ENCODE measurements around the gene PITPNM3.

PITPNM3 gene

DNA sequence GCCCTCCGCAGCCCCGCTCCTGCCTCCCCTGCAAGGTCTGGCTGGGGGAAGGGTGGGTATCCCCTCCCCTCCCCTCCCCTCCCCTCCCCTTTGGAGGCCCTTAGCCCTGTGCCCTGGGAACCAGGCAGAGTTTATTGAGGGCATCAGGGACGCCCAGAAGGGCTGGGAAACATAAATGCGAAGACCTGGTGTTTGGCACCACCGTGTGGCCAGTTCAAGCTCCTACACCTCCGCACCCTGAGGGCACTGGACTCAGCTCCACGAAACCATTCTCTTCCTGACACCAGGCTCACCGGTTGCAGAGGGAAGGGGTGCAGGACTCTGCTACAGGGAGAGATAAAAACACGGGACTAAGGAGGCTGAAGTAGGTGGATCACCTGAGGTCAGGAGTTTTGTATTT lies 120.4 kb downstream of the PITPNM3 start:
- DNase-seq = peak; percentile 51

DNA sequence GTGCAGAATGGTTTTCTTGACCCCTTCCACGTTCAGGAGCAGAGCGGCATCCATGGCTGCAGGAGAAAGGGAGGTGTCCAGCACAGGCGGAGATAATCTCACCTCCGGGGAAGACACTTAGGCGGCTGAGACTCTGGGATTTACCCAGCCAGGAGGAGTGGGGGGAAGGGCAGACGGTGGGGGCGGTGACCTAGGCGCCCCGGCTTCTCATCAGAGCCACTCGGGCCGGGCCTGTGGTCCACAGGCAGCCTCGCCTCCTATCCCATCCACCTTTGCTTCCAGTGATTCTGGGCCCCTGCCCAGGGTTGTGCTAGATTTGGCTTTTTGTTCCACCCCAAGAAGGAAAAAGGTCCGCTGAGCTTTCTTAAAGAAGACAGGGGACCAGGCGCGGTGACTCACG lies 121.3 kb downstream of the PITPNM3 start, which contains the start of gene AIPL1:
AIPL1 (minus strand) TSS at position 71 of the 400 bp plus-strand sequence; CDS start at position 54, 17 bp downstream.
- no peak for DNase-seq

DNA sequence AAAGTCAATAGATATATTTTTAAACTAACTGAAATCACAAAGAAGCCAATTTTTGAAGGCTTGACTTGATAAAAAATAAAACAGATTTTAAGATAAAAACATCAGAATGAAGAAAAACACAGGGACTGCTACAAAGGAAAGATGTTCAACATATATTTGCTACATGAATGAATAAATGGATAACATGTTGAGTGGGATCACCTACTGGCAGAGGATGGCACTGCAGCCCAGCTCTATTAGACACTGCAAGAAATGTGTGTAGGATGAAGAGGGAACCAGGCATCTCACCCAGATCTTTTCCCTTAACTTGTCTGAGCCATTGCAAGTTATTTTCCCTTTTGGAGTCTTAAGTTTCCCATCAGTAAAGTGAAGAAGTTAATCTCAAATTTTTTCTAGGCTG lies 125.6 kb downstream of the PITPNM3 start:
- no peak for DNase-seq

DNA sequence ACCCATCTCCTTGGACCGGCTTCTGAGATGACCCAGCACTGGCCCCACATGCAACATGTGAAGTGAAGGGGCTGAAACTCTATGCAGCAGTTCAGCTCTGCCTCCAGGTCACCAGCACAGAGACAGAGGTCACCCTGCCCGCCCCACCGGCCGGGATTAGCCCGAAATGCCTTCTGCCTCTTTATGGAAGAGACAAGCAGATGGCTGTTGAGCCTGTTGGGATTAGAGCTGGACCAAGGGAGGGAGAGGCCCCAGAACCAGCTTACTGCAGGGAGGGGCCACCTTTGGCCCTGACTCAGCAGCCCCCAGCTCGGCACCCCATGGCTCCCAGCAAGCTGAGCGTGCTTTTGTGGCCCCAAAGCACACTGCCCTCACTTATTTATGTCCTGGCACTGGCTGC lies 127.1 kb downstream of the PITPNM3 start:
- no peak for DNase-seq

DNA sequence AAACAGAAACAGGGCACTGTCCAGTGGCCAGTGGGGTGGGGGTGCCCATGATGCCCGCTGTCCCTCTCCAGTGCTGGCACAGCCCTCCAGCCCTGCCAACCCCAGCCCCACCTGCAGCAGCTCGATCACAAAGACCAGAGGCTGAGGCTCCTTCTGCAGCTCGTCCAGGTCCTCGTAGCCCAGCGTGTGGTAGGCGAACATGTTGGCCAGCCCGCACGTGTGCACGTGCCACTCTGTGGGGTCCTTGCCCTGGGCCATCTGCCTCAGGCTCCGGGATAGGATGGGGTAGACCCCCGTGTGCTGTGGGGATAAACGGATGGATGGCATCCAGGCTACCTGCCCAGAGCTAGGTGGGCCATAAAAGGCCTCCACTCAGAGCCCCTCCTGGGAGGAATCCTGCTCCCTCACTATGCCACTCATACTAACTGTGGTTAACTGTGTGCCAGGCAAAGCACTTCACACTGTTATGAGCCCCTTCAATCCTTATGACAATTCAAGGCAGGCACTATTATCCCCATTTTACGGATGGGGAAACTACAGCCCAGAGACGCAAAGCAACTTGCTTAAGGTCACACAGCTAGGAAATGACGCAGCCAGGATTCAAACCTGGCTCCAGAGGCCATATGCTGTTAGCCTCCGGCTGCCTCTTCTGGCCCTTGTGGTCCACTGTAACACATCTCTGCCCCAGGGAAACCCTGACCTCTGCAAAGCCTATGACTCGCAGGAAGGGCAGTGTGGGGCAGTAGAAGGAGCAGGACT lies 128.0 kb downstream of the PITPNM3 start:
- DNase-seq = no peak

DNA sequence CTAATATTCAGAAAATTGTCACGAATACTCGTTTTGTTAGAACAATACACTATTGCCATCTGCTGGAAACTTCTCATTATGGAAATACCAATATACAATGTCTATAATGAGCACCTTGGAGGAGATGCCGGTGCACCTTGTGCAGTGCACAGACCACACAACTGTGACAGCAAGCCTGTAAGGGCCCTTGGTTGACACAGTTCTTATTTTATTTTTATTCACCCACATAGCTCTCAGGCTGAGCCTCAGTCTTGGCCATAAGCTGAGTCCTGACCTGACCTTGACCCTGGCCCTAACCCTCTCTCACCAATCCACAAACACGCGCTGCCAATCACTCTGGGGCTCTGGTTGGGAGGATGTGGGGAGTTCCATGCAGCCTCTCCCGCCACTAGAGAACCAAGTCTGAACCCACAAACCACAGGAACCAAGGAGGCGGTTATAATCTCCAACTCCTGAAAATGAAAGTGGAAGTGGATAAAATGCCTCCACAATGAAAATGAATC lies 129.0 kb downstream of the PITPNM3 start:
- DNase-seq = no peak

DNA sequence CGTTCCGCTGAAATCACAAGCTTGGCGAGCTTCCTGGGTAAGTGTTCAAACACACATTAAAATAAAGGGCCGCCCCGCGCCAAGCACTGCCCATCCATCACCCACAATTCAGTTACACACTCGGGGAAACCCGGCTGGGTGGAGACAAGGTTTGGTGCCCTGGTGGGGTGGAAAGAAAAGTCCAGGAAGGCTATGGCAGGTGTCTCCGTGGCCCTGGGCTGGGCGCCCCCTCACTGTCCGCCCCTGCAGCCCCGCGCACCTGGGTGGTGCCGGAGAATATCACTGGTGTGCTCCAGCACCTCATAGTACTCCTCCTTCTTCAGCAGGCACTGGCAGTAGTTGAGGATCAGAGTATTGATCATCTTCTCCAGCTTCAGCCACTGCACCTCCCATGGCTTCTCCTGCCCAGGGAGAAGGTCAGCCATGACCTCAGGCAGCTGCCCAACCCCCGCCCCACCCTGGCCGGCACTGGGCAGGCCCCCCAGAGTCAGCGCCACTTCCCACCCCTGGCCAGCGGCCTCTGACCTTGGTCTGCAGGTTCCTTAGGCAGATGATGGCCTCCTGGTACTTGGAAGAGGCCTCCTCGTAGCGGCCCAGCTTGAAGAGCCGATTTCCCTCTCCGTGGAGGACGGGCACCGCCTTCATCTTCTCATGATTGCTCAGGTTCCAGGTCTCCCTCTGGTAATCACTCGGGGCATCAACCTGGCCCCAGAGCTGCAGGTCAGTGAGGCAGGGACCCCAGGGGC lies 129.8 kb downstream of the PITPNM3 start:
- DNase-seq = no peak

DNA sequence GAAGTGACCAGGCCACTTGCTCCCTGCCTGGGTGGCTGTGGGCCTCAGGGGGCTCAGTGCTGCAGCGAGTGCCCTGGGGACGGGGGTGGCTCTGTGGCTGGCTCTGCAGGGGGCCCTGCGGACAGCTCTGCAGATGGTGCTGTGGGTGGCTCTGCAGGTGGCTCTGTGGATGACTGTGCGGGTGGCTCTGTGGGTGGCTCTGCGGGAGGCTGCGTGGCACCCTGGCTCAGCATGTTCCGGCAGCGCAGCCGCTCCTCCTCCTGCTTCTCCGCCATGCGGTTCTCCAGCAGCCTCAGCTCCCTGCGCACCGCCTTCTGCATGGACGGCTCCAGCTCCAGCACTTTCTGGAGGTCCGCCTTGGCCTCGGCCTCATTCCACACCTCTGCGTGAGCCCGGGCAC lies 130.9 kb downstream of the PITPNM3 start:
- no peak for DNase-seq

DNA sequence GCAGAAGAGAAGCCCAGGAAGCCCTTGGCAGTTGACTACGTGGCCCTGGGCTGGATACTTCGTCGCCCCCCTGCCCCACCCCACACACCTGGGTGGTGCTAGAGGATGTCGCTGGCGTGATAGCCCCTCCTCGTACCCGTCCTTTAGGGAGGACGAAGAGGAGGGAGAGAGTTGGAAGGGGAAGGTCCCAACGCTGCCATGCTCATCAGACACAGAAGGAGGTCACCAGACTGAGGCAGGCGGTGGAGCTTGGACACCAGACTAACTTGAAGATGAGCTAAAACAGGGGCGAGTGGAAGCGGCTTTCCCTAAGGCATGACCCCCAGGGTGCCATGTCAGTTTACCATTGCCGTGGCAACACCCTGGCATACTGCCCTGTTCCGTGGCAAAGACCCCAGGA lies 132.4 kb downstream of the PITPNM3 start:
- DNase-seq = no peak

DNA sequence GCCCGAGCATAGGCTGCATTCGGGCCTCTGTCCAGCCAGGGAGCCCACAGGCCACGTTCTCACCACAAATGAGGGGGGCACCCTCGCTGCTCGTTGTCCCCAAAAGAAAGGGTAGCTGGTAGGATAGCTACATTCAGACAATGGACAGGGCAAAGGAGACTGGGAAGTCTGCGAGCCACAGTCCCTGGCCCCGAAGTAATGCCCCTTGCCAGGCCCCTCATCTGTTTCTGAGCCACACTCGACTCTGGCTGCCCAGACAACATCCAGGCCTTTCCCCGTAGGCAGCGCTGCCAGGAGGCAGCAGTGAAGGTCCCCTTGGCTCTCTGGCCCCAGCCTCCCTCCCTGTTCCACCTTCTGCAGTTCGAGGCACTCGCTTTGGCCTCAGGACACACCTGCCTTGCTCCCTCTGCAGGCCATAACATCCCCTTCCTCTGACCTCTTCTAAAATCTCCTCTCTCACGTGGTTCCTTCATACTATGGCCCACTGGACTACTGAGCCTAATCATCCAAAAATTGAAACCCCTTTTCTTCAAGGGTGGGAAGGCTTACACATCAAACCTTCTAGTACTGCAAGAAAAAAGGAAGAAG lies 133.6 kb downstream of the PITPNM3 start:
- DNase-seq = no peak

DNA sequence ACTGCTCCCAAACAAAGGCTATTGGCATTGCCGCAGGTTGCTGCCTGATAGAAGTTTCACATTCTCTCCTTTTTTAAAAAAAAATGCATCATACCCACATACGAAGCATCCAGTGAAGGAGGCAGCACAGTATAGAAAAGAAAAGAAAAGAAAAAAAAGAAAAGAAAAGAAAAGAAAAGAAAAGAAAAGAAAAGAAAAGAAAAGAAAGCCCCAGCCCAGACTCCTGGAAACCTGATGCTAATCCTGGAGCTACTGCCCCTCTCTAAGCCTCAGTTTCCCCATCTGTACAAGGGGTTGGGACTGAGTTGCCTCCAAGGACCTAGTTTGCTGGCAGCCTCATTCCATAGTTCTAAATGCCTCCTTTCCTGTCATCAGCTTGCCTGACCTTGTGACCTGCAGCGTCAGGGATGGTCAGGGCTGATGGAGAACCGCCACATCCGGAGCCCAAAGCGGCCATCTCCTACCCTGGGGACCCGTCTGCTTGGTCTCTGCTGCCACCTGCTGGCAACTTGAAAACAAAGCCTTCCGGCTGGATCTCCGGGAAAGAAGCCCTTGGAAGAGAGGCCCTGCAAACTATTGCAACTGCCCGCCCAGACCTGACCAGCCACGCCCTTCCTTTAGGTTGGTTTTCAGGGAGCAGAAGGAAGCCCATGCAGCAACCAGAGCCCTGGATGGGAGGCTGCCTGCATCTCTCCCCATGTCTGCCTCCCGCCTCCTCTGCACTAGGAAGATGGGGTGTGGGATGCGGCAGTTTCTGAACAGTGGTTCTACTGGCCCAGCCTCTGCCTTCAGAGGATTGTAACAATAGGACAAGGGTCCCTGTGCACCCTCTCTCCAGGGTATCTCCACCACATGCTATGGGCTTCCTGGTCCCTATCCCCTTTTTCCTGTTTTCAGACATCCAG lies 134.4 kb downstream of the PITPNM3 start:
- peak; percentile 73 for DNase-seq

DNA sequence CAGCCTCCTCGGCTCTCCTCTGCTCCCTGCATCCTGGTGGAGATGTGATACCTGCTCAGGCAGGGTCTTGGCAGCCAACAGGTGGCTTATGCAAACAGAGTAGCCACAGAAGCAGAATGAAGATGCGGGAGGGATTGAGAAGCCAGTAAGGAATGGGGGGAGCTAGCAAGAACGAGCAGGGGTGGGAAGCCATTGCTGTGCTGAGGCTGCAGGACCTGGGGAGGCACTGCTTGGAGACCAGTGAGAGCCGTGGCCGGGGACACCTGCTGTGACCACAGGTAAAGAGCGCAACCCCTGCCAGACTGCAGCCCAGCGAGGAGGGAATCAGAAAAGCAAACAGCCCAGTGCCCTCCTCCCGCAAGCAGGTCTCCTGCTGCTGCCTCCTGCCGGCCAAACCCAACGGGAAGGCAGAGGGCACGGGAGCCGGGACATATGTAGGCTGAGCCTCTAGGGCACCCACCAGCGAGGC lies 136.1 kb downstream of the PITPNM3 start:
- DNase-seq = peak; percentile 28

DNA sequence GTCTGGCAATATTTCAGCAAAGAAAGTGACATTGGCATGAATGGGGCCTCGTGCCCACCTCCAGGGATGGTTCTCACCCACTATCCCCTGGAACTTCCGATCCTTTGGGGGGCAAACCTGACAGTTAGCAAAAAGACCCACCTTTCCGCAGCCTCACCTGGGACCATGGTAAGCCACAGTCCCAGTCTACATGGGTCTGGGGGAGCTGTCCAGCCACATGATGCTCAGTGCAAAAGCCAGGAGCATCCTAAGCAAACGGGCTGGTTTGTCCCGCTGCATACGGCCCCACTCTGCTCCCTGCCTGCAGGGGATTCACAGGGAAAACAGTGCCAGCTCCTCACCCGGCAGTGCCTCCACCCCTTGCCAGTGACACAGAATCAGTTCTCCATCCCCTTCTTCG lies 140.7 kb downstream of the PITPNM3 start:
- no peak for DNase-seq

DNA sequence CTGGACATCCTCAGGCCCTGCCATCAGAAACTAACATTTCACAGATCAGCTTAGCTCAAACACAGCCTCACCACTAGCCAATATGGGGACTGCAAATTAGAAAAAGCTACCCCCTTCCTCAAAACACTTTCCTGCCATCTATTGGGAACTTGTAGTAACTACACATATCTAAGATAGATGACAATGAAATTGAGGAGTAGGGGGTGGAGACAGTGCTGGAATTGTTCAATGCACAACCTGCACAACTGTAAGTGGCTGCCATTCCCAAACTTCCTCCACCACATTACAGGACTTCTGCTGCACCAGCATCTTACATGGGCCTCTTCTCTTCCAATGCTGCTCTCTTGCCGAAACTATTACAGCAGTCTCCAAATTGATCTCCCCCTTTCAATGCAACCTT lies 143.3 kb downstream of the PITPNM3 start:
- DNase-seq = no peak

DNA sequence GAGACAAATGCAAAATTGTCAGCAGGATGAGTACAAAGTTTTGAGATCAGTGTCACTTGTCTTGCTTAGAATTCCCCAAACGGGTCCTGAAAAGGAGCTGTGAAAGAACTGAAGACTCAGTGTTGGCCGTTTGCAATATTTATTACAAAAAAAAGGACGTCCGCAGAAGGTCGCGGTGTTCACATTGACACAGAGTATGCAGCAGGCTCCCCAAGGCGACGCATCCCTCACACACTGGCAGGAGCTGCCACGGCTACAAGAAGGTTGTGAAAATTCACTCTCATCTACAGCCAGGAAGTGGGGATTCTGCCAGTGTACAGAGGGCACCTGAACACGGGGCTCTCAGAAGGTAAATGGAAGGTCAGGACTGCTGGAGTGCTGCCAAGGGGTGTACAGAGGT lies 147.6 kb downstream of the PITPNM3 start:
- no peak for DNase-seq

DNA sequence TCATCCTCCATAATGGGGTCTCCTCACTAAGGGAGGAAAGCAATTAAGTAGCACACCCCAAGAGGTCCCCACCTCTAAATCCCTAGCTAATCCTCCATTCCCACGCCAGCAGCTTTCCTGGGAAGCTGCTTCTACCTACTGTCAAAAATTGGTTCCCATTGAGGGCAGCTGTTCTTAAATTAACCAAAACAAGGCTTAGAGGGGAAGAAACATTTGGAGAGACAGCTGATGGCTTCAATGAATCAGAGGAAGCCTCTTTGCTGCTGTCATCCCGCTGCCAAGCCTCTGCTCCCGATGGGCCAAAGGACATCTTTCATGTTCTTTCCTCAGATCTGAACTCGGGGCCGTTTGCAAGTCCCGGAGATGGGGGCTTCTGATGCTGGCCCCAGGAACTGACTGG lies 148.1 kb downstream of the PITPNM3 start:
- no peak for DNase-seq

DNA sequence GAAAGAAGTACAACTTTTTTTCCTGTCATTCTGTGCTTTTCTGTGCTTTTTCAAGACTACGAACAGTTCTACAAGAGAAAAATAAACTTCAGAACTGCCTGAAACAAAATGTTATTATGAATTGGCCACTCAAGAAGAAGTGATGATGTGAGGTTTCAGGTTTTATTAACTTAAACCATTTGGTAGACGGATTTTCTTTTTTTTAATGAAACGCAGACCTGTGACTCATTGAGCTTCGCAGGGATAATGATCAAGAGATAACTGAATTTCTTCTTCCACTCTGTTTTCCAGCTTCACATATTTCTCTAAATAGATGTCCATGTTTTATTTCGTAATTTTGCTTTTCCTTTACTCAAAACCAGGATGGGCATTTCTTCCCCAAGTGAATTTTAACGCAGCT lies 154.1 kb downstream of the PITPNM3 start:
- DNase-seq = no peak
